DOHH2 (cell line): Measurements from ENCODE around the gene CDAN1.

ENCODE experiments used
- EZH2phosphoT487 ChIP-seq: fragments of 200-600 bp; sonication (generic); IDR thresholded peaks from 2 replicates; pipeline ENCODE4 v1.6.1; 2017; ENCODE audit warnings: borderline replicate concordance, mild to moderate bottlenecking, antibody characterized with exemption, low read length, moderate library complexity, mixed read lengths
- TF ChIP-seq, protein P1 (sequence below): fragments of 200-600 bp; sonication (generic); IDR thresholded peaks from one replicate; pipeline ENCODE4 v1.5.1; 2014; ENCODE audit warnings: antibody characterized with exemption, mild to moderate bottlenecking, low read depth, low read length; ENCODE audit not compliant: poor library complexity, severe bottlenecking

DNA sequence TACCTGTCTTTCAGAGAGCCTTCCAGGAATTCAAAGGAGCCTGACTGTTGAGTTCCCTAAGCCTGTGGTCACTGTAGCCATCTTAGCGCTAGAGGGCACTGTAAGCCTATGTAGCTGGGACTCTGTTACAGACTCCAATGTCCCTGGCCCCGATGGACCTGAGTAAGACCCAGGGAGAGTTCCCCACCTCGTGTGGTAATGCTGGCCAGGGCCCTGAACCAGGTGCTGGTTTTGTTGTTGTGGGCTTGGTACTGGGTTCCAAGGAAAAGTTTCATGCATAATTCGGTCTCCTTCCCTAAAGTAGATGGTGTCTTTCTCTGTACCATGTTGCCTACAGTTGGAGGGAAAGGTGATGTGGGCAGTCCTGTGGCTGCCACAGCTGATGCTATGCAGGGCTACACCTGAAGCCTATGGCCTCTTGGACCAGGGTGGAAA is 32.4 kb downstream of the CDAN1 start:
- TF ChIP-seq, protein P1, sequence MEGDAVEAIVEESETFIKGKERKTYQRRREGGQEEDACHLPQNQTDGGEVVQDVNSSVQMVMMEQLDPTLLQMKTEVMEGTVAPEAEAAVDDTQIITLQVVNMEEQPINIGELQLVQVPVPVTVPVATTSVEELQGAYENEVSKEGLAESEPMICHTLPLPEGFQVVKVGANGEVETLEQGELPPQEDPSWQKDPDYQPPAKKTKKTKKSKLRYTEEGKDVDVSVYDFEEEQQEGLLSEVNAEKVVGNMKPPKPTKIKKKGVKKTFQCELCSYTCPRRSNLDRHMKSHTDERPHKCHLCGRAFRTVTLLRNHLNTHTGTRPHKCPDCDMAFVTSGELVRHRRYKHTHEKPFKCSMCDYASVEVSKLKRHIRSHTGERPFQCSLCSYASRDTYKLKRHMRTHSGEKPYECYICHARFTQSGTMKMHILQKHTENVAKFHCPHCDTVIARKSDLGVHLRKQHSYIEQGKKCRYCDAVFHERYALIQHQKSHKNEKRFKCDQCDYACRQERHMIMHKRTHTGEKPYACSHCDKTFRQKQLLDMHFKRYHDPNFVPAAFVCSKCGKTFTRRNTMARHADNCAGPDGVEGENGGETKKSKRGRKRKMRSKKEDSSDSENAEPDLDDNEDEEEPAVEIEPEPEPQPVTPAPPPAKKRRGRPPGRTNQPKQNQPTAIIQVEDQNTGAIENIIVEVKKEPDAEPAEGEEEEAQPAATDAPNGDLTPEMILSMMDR = peak; percentile 75
- TF ChIP-seq EZH2phosphoT487 = no peak
